CD4-positive, alpha-beta T cell treated with Interferon alpha-2 for 1 hour (primary cell): ENCODE results near the gene SMAD6.
A peak's percentile ranks its signal among the peaks of the same experiment; 100 is the strongest.

Experiments used
- DNase-seq, 2 donors: peaks; one replicate each; pipeline ENCODE4 v3.0.0-alpha.2; 2020 to 2022

SMAD6 gene

DNA sequence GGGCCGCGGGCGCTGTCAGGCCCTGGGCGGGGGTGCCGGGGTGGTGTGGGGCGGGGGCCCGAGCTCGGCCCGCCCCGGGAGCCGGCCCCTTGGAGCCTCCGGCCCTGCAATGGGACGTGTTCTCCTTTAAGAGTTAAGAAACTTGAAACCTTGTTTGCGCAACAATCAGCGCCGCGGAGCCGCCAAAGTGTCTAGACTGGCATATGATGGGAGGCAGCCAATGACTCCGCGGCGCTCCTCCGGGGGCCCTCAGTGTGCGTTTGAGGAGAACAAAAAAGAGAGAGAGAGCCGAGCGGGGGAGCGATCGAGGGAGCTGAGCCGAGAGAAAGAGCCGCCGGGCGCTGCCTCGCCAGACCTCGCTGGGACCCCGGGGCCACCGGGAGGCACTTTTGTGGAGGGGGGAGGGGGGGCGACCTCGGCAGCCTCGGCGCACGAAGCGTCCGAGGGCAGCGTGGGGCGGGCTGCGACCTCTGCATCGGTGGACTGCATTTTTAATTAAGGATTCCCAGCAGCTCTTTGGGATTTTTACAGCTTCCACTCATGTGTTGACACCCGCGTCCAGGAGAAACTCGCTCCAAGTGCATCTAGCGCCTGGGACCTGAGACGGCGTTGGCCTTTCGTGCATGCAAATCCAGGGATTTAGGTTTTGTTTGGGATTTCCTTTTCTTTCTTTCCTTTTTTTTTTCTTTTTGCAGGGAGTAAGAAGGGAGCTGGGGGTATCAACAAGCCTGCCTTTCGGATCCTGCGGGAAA is at the start of gene SMAD6:
SMAD6 (plus strand) TSS at position 202 of the 752 bp plus-strand sequence. CDS start 1,023 bp downstream, outside the sequence.
- peak; percentile 71 to 76 for DNase-seq

- DNase-seq = no peak
Measured at GRCh38 chr15:66652806-66653205, 49.2 kb upstream of the SMAD6 start.

GRCh38 chr15:66653398-66653797 is 48.6 kb upstream of the SMAD6 start:
- DNase-seq = no peak

- no peak for DNase-seq
Measured at GRCh38 chr15:66653852-66654251, 48.2 kb upstream of the SMAD6 start.

- DNase-seq = no peak
Measured at GRCh38 chr15:66654361-66654738, 47.7 kb upstream of the SMAD6 start.

GRCh38 chr15:66654739-66655375 is 47.2 kb upstream of the SMAD6 start:
- DNase-seq = peak in 1 of 2 donors; percentile 28

GRCh38 chr15:66655511-66655910 is 46.5 kb upstream of the SMAD6 start:
- DNase-seq = no peak

DNA sequence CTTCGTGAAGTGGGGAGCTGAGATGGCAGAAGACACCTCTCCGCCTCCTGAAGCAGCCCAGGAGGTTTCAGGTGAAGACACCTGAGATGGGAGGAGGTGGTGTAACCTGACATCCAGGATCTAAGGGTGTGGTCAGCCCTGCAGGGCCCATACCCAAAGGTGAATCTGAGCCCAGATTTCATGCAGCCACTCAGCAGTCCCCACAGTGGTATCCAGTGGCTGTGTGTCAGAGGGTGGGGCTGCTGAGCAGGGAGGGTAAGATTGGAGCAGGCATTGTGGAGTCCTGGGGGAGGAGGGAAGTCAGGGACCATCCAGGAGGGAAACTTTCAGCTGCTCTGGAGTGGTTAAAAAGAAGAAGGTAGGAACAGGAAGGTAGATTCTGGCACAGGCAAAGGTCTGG is 46.0 kb upstream of the SMAD6 start:
- DNase-seq = no peak

- no peak for DNase-seq
Measured at GRCh38 chr15:66657185-66658020, 44.6 kb upstream of the SMAD6 start.

DNA sequence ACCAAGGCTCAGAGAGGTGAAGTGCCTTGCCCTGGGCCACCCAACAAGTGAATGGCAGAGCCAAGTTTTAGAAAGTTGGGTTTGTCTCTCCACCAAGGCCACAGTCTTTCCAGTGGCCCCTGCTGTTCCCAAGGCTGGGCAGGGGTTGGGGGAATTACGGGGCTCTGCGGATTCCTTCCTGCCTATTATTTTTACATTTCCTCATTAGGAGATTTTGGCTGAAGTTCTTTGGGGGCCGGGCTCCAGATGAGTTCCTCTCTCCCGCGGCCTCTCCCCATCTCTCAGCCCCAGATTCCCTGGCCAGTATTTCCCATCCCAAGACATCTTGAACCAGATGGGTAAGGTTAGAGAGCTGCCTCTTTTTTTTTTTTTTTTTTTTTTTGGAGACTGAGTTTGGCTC is 44.0 kb upstream of the SMAD6 start:
- no peak for DNase-seq

GRCh38 chr15:66658855-66659254 is 43.2 kb upstream of the SMAD6 start:
- DNase-seq = no peak

GRCh38 chr15:66659384-66659783 is 42.7 kb upstream of the SMAD6 start:
- no peak for DNase-seq

DNA sequence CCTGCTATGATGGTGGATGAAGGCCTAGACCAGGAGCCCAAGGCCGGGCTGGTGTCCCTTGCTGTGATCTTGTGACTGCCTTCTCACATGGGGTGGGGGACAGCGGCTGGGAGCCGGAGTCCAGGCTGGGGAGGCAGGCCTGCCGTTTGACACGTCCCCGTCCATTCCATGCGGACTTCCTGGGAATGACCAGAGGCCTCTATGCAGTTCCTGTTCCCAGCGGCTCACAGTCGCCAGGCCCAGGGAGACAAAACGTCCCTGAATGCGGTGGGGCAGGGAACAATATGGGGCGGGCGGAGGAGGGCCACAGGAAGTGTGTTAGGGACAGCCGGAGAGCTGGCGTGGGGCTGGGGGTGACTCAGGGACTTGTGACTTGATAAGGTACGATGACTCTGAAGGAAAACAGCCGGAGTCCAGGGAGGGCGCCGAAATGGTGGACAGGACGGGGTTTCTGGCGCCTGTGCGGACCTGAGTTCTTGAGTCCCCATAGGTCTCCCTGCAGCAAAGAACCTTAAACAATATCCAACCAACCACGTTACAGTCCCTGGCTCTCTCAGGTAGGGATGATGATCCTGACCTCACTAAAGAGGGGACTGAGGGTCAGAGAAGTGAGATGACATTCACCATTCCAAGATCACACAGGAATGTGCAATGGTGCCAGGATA is 40.5 kb upstream of the SMAD6 start:
- no peak for DNase-seq

GRCh38 chr15:66662522-66662921 is 39.5 kb upstream of the SMAD6 start:
- DNase-seq = no peak

DNA sequence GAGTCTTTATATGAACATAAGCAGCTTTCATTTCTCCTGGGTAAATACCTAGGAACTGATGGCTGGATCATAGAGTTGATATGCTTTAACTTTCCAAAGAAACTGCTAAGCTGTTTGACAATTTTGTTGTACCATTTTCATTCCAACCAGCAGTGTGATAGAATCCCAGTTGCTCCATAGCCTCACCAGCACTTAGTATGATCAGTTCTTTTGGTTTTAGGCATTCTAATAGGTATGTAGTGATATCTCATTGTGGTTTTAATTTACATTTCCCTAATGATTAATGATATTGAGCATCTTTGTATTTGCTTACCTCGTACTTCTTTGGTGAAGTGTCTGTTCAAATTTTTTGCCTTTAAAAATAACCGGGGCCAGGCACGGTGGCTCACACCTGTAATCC is 38.4 kb upstream of the SMAD6 start:
- no peak for DNase-seq

- DNase-seq = no peak
Measured at GRCh38 chr15:66670175-66670574, 31.9 kb upstream of the SMAD6 start.

- no peak for DNase-seq
Measured at GRCh38 chr15:66670762-66671580, 31.1 kb upstream of the SMAD6 start.

DNA sequence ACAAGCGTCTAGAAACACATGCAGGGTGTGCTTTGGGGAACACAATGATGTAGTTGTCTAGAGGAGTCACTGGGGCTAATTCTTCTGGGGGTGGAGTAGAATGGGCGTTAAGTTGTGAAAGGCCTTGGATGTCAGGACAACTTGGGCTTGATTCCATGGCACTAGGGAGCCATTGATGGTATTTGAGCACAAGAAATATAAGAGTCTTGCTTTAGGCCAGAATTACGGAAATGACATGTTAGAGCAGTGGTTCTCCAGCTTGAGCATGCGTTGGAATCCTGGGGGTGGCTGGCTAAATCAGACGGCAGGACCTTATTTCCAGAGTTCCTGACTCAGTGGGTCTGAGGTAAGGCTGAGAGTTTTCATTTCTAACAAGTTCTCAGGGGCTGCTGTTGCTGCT is 29.2 kb upstream of the SMAD6 start:
- DNase-seq = no peak

- DNase-seq = peak; percentile 36 to 47
Measured at GRCh38 chr15:66673410-66674322, 28.4 kb upstream of the SMAD6 start.

- no peak for DNase-seq
Measured at GRCh38 chr15:66674756-66675155, 27.3 kb upstream of the SMAD6 start.

DNA sequence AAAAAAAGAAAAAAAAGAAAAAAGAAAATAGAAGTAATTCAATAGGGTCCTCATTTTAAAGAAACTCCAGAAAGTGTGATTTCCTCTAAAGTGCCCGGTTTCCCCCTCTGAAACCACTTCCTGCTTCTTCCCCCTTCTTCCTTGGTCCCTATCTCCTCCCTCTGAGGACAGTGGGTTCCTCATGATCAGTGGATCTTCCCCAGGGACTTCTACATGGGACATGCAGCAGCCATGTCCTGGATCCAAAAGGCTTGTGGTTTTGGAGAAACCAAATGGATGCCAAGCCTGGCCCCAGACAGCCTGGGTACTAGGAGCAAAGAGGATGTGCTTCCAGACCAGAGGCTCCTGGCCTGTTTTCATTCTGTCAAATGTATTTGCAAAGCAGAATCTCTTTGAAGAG is 26.6 kb upstream of the SMAD6 start:
- DNase-seq = no peak
